ENCODE data around the gene SKA1. TPM values are rescaled to one million over a fixed set of nuclear protein-coding genes. Genes with fewer than 3 reads are reported as not detected.

Gene SKA1
- 2.0 TPM for total RNA-seq (ENCODE audit: unreplicated experiment)
- long read RNA-seq, result 0 reads

DNA sequence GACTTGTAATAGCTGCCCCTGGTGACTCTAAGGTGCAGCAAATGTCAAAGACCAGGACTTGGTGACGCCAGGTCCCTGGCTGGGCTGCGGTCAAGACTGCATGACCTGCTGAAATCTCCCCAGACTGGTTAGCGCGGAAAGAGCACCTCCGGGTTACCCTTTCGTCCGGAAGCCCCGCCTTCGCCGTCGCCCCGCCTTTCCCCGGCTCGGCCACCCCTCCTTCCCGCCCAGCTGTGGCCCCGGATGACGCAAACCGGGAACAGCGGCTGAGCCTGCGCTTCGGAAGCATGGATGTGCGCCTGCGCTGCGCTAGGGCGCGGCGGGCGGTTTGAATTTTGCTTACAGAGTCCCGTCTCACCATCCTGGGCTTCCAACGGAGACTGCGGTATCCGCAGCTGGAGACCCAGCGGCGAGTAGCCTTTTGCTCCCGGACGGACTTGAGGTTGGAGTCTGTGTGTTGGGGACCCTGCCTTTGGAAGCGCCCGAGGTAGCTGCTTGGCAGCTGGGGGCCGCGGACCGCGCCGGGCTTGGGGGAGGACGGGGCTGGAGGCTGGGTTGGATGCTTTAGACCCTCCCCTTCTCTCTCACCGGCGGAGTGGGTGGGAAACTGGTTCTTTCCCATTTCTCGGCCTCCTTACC is at the start of gene SKA1:
SKA1 (plus strand) TSS at position 294 of the 639 bp plus-strand sequence. CDS start 785 bp downstream, outside the sequence.
- Mint-ChIP-seq H3K9me3 (ENCODE audit: unreplicated experiment) (peaks cover 5% of the 10 kb centered on the region), H3K27me3 (ENCODE audit: unreplicated experiment) (peaks cover 2% of the 10 kb centered on the region), H3K27ac (ENCODE audit: unreplicated experiment) (peak within 1 kb of the TSS; percentile 84), H3K4me1 (ENCODE audit: low read depth, unreplicated experiment) (peaks cover 12% of the 10 kb centered on the region), H3K36me3 (ENCODE audit: unreplicated experiment) (peaks cover 7% of the 10 kb centered on the region), H3K4me3 (ENCODE audit: unreplicated experiment) (peak within 1 kb of the TSS; percentile 90)
- no peak for TF ChIP-seq CTCF (IDR thresholded peaks at IDR 0.05; ENCODE audit: partially characterized antibody, unreplicated experiment)
- DNase-seq, result peak; percentile 97

DNA sequence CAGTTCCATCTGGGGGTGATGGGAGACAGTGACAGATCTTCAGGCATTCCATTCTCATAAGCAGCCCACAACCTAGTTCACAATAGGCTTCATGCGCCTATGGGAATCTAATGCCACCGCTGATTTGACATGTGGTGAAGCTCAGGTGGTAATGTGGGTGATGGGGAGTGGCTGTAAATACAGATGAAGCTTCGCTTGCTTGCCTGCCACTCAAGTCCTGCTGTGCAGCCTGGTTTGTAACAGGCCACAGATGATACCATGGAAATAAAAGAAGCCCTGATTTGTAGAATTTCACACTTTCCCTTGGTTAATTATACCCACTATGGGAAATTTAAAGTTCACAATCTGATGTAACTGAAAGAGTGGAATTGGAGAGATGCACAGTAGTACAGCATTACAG is 46.9 kb upstream of the SKA1 start:
- Mint-ChIP-seq H3K9me3 (ENCODE audit: unreplicated experiment) (no peaks in the 10 kb centered on the region), H3K4me3 (ENCODE audit: unreplicated experiment) (no peak overlapping the region), H3K36me3 (ENCODE audit: unreplicated experiment) (peaks cover 4% of the 10 kb centered on the region), H3K27me3 (ENCODE audit: unreplicated experiment) (peaks cover 2% of the 10 kb centered on the region), H3K4me1 (ENCODE audit: low read depth, unreplicated experiment) (no peaks in the 10 kb centered on the region), H3K27ac (ENCODE audit: unreplicated experiment) (no peak overlapping the region)
- no peak for TF ChIP-seq CTCF (IDR thresholded peaks at IDR 0.05; ENCODE audit: partially characterized antibody, unreplicated experiment)
- DNase-seq, result no peak

- DNase-seq, result no peak
- Mint-ChIP-seq H3K9me3 (ENCODE audit: unreplicated experiment) (no peaks in the 10 kb centered on the region), H3K27me3 (ENCODE audit: unreplicated experiment) (peaks cover 2% of the 10 kb centered on the region), H3K27ac (ENCODE audit: unreplicated experiment) (no peak overlapping the region), H3K4me1 (ENCODE audit: low read depth, unreplicated experiment) (no peaks in the 10 kb centered on the region), H3K36me3 (ENCODE audit: unreplicated experiment) (peaks cover 4% of the 10 kb centered on the region), H3K4me3 (ENCODE audit: unreplicated experiment) (no peak overlapping the region)
- TF ChIP-seq CTCF (IDR thresholded peaks at IDR 0.05; ENCODE audit: partially characterized antibody, unreplicated experiment), result no peak
Observed at GRCh38 chr18:50330176-50330575, 44.7 kb upstream of the SKA1 start.

- H3K9me3 Mint-ChIP-seq (ENCODE audit: unreplicated experiment), result no peaks in the 10 kb centered on the region
- no peaks in the 10 kb centered on the region for H3K36me3 Mint-ChIP-seq (ENCODE audit: unreplicated experiment)
- no peak for DNase-seq
- no peak overlapping the region for H3K27ac Mint-ChIP-seq (ENCODE audit: unreplicated experiment)
- no peak overlapping the region for H3K4me3 Mint-ChIP-seq (ENCODE audit: unreplicated experiment)
- H3K27me3 Mint-ChIP-seq (ENCODE audit: unreplicated experiment), result no peaks in the 10 kb centered on the region
- TF ChIP-seq CTCF (IDR thresholded peaks at IDR 0.05; ENCODE audit: partially characterized antibody, unreplicated experiment), result no peak
- H3K4me1 Mint-ChIP-seq (ENCODE audit: low read depth, unreplicated experiment), result no peaks in the 10 kb centered on the region
Observed at GRCh38 chr18:50331691-50332090, 43.2 kb upstream of the SKA1 start.

GRCh38 chr18:50334546-50335152 is 40.2 kb upstream of the SKA1 start:
- Mint-ChIP-seq H3K36me3 (ENCODE audit: unreplicated experiment) (no peaks in the 10 kb centered on the region), H3K9me3 (ENCODE audit: unreplicated experiment) (no peaks in the 10 kb centered on the region), H3K4me1 (ENCODE audit: low read depth, unreplicated experiment) (no peaks in the 10 kb centered on the region), H3K4me3 (ENCODE audit: unreplicated experiment) (no peak overlapping the region), H3K27me3 (ENCODE audit: unreplicated experiment) (no peaks in the 10 kb centered on the region), H3K27ac (ENCODE audit: unreplicated experiment) (no peak overlapping the region)
- no peak for DNase-seq
- TF ChIP-seq CTCF (IDR thresholded peaks at IDR 0.05; ENCODE audit: partially characterized antibody, unreplicated experiment), result no peak
